Adrenal gland (tissue), 5 donors: ENCODE measurements around the gene PKIB.
"Not testable (repeated sequence)": the region's sequence is repeated elsewhere in the genome, so short reads cannot be mapped to it uniquely, and the experiment has no call there.

Source experiments
- CTCF ChIP-seq, 6 experiments: fragments of 450-650 bp in 4 of 6; fragments of 200-600 bp in 2 of 6; sonication (generic) in 1 of 6; IDR thresholded peaks; 1 replicate in 5 of 6; 2 replicates in 1 of 6; pipeline versions ENCODE4 v1.5.1 to v1.8.0; 2016 to 2021; ENCODE audit warnings: antibody characterized with exemption in 6 of 6, mild to moderate bottlenecking in 2 of 6, moderate library complexity in 1 of 6
- POLR2A ChIP-seq, 2 donors: fragments of 450-650 bp; IDR thresholded peaks; one replicate each; pipeline ENCODE4 v1.6.1; 2017; ENCODE audit warnings: antibody characterized with exemption in 2 of 2, mild to moderate bottlenecking in 2 of 2, moderate library complexity in 1 of 2
- donor health status: DM: no; HTN: no; CAD: no.

- not testable (repeated sequence) for TF ChIP-seq CTCF, POLR2A (IDR thresholded peaks at IDR 0.05)
These were observed 138.7 kb downstream of the PKIB start for GRCh38 chr6:122748945-122749344.
